K562 (cell line): ENCODE measurements around the gene TSSK1B. TPM values are rescaled to one million over a fixed set of nuclear protein-coding genes. Genes with fewer than 3 reads are reported as not detected.

Experiments
- ATAC-seq: fragments of 200-7000 bp; cut with Tn5 transposase; 3 replicates; pipeline ENCODE4 v1.9.1; 2020; ENCODE audit warnings: moderate library complexity
- BruUV-seq: library from RNA; stranded (reverse); fragments of 400-500 nt; replicated peaks from 2 replicates; lab custom pipeline; 2021; lab: Mats Ljungman, UMichigan
- CTCF ChIA-PET: fragments of 300-600 bp; formaldehyde crosslinking; extraction: SDS; loops from one replicate; lab custom pipeline; 2021; ENCODE audit warnings: low intra/inter-chr PET ratio; lab: Yijun Ruan, JAX
- POLR2A ChIA-PET: fragments of 300-600, 350-650 bp; sonication (Branson Sonifier 250); formaldehyde crosslinking; extraction: SDS; loops from one replicate; lab custom pipeline; 2021; ENCODE audit warnings: antibody characterized with exemption, inconsistent platforms; lab: Yijun Ruan, JAX
- DNase-seq, 4 experiments: peaks; one replicate each; pipeline versions ENCODE4 v3.0.0 to v3.0.0-alpha.2; 2011 to 2018; ENCODE audit warnings: low spot score in 3 of 4, mixed read lengths in 3 of 4; ENCODE audit errors: extremely low read depth in 1 of 4
- FAIRE-seq: peaks from 2 replicates; lab custom pipeline; 2011; peaks lifted over from hg19 to GRCh38; lab: Jason Lieb, UNC
- H2AFZ ChIP-seq: 2 replicates; pipeline ENCODE4 v1.6.0; 2011; ENCODE audit warnings: low read depth, low read length, control low read depth, inconsistent platforms
- H3K27ac ChIP-seq: fragments of 200-600 bp; 3 replicates; pipeline ENCODE4 v1.8.0; 2011; ENCODE audit warnings: low read depth, mild to moderate bottlenecking, control low read depth, inconsistent platforms, low read length, moderate library complexity, mixed read lengths; ENCODE audit errors: extremely low read depth
- H3K27me3 ChIP-seq, 2 experiments: fragments of 300-600 bp in 1 of 2; 2 replicates in 1 of 2; 3 replicates in 1 of 2; pipeline versions ENCODE4 v1.6.0 to v1.8.0; 2011; ENCODE audit warnings: inconsistent platforms in 2 of 2, low read length in 2 of 2, mild to moderate bottlenecking in 1 of 2, mixed read lengths in 1 of 2, moderate library complexity in 1 of 2; ENCODE audit not compliant: control insufficient read depth in 2 of 2, insufficient read depth in 2 of 2
- H3K36me3 ChIP-seq: fragments of 300-600 bp; 3 replicates; pipeline ENCODE4 v1.8.0; 2011; ENCODE audit warnings: mild to moderate bottlenecking, low read length, inconsistent platforms; ENCODE audit not compliant: control insufficient read depth, insufficient read depth
- H3K4me1 ChIP-seq, 2 experiments: fragments of 200-600 bp in 1 of 2; replicated peaks in 1 of 2; 2 replicates in 1 of 2; 3 replicates in 1 of 2; pipeline versions ENCODE4 v1.5.1 to v1.8.0; 2011; ENCODE audit warnings: inconsistent platforms in 2 of 2, low read length in 2 of 2, mild to moderate bottlenecking in 1 of 2, mixed read lengths in 1 of 2, moderate library complexity in 1 of 2; ENCODE audit not compliant: control insufficient read depth in 2 of 2, insufficient read depth in 2 of 2
- H3K4me2 ChIP-seq: 2 replicates; pipeline ENCODE4 v1.6.1; 2011; ENCODE audit warnings: low read length, control low read depth, inconsistent platforms, mixed read lengths; ENCODE audit not compliant: insufficient read depth
- H3K4me3 ChIP-seq: fragments of 200-600 bp; sonication (generic), shearing (Covaris generic); 2 replicates; pipeline ENCODE4 v1.5.1; 2016; ENCODE audit warnings: control low read depth, inconsistent platforms
- H3K79me2 ChIP-seq: fragments of 200-600 bp; 3 replicates; pipeline ENCODE4 v1.8.0; 2011; ENCODE audit warnings: low read length, inconsistent platforms; ENCODE audit not compliant: control insufficient read depth, insufficient read depth
- H3K9ac ChIP-seq, 2 experiments: 2 replicates each; pipeline versions ENCODE4 v1.6.0 to v1.6.1; 2011; ENCODE audit warnings: low read depth in 2 of 2, low read length in 2 of 2, control low read depth in 1 of 2, inconsistent platforms in 1 of 2, mild to moderate bottlenecking in 1 of 2, mixed read lengths in 1 of 2; ENCODE audit not compliant: insufficient read depth in 1 of 2
- H3K9me1 ChIP-seq: one replicate; pipeline ENCODE4 v1.6.0; 2011; ENCODE audit warnings: inconsistent platforms, mild to moderate bottlenecking, low read length, moderate library complexity; ENCODE audit not compliant: control insufficient read depth, insufficient read depth
- H3K9me3 ChIP-seq: replicated peaks from 2 replicates; pipeline ENCODE4 v1.5.1; 2011; ENCODE audit warnings: low read depth, low read length, inconsistent platforms; ENCODE audit not compliant: control insufficient read depth, insufficient read depth
- H4K20me1 ChIP-seq: replicated peaks from 2 replicates; pipeline ENCODE4 v1.6.1; 2011; ENCODE audit warnings: low read length, inconsistent platforms, mixed read lengths; ENCODE audit not compliant: control insufficient read depth, insufficient read depth
- NR2C1 ChIP-seq, 2 experiments: fragments of 450-650 bp; IDR thresholded peaks; 2 replicates each; pipeline ENCODE4 v1.6.1; 2017; ENCODE audit warnings: mild to moderate bottlenecking in 2 of 2, antibody characterized with exemption in 1 of 2, inconsistent platforms in 1 of 2, missing compliant biosample characterization in 1 of 2, missing genetic modification characterization in 1 of 2
- NR2F6 ChIP-seq: fragments of 450-650 bp; formaldehyde crosslinking; IDR thresholded peaks from 2 replicates; pipeline ENCODE4 v1.4.0; 2020; ENCODE audit warnings: mild to moderate bottlenecking
- SIX5 ChIP-seq, 2 experiments: IDR thresholded peaks; 2 replicates each; pipeline ENCODE4 v1.6.1; 2011; ENCODE audit warnings: low read length in 2 of 2, borderline replicate concordance in 1 of 2, low read depth in 1 of 2, mild to moderate bottlenecking in 1 of 2, moderate library complexity in 1 of 2; ENCODE audit not compliant: insufficient read depth in 1 of 2
- ZBTB8A ChIP-seq: fragments of 450-650 bp; IDR thresholded peaks from 2 replicates; pipeline ENCODE4 v1.6.1; 2018; ENCODE audit warnings: mild to moderate bottlenecking, moderate library complexity; ENCODE audit not compliant: partially characterized antibody
- ZNF395 ChIP-seq: fragments of 200-800 bp; sonication (Bioruptor generic); IDR thresholded peaks from 2 replicates; pipeline ENCODE4 v1.6.1; 2017; ENCODE audit warnings: missing genetic modification characterization, missing compliant biosample characterization
- ZNF740 ChIP-seq, 3 experiments: fragments of 200-800 bp in 1 of 3; sonication (Bioruptor generic) in 1 of 3; sonication (generic) in 1 of 3; formaldehyde crosslinking in 1 of 3; IDR thresholded peaks; 2 replicates each; pipeline versions ENCODE4 v1.6.1 to v1.8.0; 2016 to 2022; ENCODE audit warnings: mild to moderate bottlenecking in 2 of 3, missing compliant biosample characterization in 2 of 3, missing genetic modification characterization in 2 of 3, missing genetic modification reagents in 1 of 3
- ZNF785 ChIP-seq: fragments of 250-450 bp; sonication (Bioruptor Pico); IDR thresholded peaks from 2 replicates; pipeline ENCODE4 v1.4.0; 2020; ENCODE audit warnings: mild to moderate bottlenecking
- WGBS: fragments of 100-300 bp; shearing (Covaris generic); methylation state at CpG from one replicate; pipeline ENCODE4 v1.1.6; 2016; ENCODE audit warnings: low coverage, mixed read lengths; ENCODE audit not compliant: insufficient coverage; ENCODE audit errors: missing lambda C conversion rate; 5-methylcytosine and 5-hydroxymethylcytosine counted together
- in situ Hi-C: fragments of 300-500 bp; cut with MboI; formaldehyde crosslinking; loops from 4 replicates; pipeline ENCODE4 v1.15.0; 2018; ENCODE audit warnings: inconsistent platforms, mixed read lengths
- intact Hi-C: fragments of 100-400 bp; cut with micrococcal nuclease; formaldehyde crosslinking; loops from 2 replicates; pipeline ENCODE4 v1.14.2; 2022
- polyA plus RNA-seq, 8 experiments: library from polyadenylated mRNA; depleted of rRNA in 4 of 8; stranded (reverse) in 5 of 8; unstranded in 3 of 8; fragments of >200 nt; fragmentation: Nextera tagmentation in 2 of 8; fragmentation: Illumina TruSeq in 1 of 8; extraction: Ambion mirVana in 2 of 8; extraction: Trizol in 1 of 8; gene quantifications; 2 replicates each; pipeline versions ENCODE4 v1.2.1 to v1.2.3, GENCODE V29; 2011 to 2014; ENCODE audit warnings: inconsistent platforms in 1 of 8, missing spikeins in 1 of 8
- total RNA-seq, 7 experiments: library from RNA; depleted of rRNA in 6 of 7; stranded (reverse); fragments of >200 nt in 6 of 7; fragmentation: Illumina TruSeq in 2 of 7; extraction: Trizol in 2 of 7; gene quantifications; 2 replicates each; pipeline versions ENCODE4 v1.2.1 to v1.2.3, GENCODE V29; 2011 to 2021; ENCODE audit warnings: low replicate concordance in 1 of 7
- TF ChIP-seq, protein P1 (sequence below): fragments of 250-450 bp; sonication (Bioruptor Pico); IDR thresholded peaks from 2 replicates; pipeline ENCODE4 v1.5.0; 2021; ENCODE audit warnings: mild to moderate bottlenecking, moderate library complexity

TSSK1B gene
- total and polyA plus RNA-seq, 9 of the 15 experiments (the other 6 are each of a cell fraction or from before 2014, with no cell fraction given) = not detected

DNA sequence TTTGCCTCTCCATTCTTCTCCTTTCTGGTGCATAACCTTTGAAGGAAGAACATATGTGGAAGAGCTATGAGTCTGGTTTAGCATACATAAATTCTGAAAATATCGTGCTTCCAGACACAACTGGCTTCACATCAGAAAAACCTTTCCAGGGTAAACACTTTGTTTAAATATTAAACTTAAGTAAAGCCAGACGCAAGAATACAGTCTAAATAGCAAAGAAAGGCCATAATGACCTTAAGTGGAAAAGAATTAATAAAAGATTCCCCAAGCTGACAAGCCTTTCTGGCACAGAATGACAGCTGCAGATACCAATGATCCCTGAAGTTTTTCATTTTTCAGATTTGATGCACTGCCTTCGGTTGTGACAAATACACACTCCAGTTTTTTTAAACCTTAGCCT lies 13.5 kb upstream of the TSSK1B start:
- DNase-seq (no peak), ATAC-seq (no peak), FAIRE-seq (no peak)
- no peak overlapping the region for H3K4me2 ChIP-seq
- H3K36me3 ChIP-seq = no peaks in the 10 kb centered on the region
- no peak overlapping the region for H3K9ac ChIP-seq
- H3K27ac ChIP-seq = no peak overlapping the region
- H3K9me3 ChIP-seq = no peaks in the 10 kb centered on the region
- H3K79me2 ChIP-seq = no peaks in the 10 kb centered on the region
- TF ChIP-seq NR2C1 (IDR thresholded peaks at IDR 0.05) (no peak), NR2C1 (tag; IDR thresholded peaks at IDR 0.05) (no peak), ZNF785 (CRISPR knock-in tag) (no peak), ZNF740 (CRISPR knock-in tag; IDR thresholded peaks at IDR 0.05) (no peak), ZNF740 (tag; IDR thresholded peaks at IDR 0.05) (no peak), ZNF395 (CRISPR knock-in tag) (no peak), ZBTB8A (no peak), SIX5 (IDR thresholded peaks at IDR 0.05; ENCODE audit: borderline replicate concordance in 1 of 2, insufficient read depth in 1 of 2, low read depth in 1 of 2, low read length in 2 of 2) (no peak), NR2F6 (no peak)
- TF ChIP-seq, protein P1, sequence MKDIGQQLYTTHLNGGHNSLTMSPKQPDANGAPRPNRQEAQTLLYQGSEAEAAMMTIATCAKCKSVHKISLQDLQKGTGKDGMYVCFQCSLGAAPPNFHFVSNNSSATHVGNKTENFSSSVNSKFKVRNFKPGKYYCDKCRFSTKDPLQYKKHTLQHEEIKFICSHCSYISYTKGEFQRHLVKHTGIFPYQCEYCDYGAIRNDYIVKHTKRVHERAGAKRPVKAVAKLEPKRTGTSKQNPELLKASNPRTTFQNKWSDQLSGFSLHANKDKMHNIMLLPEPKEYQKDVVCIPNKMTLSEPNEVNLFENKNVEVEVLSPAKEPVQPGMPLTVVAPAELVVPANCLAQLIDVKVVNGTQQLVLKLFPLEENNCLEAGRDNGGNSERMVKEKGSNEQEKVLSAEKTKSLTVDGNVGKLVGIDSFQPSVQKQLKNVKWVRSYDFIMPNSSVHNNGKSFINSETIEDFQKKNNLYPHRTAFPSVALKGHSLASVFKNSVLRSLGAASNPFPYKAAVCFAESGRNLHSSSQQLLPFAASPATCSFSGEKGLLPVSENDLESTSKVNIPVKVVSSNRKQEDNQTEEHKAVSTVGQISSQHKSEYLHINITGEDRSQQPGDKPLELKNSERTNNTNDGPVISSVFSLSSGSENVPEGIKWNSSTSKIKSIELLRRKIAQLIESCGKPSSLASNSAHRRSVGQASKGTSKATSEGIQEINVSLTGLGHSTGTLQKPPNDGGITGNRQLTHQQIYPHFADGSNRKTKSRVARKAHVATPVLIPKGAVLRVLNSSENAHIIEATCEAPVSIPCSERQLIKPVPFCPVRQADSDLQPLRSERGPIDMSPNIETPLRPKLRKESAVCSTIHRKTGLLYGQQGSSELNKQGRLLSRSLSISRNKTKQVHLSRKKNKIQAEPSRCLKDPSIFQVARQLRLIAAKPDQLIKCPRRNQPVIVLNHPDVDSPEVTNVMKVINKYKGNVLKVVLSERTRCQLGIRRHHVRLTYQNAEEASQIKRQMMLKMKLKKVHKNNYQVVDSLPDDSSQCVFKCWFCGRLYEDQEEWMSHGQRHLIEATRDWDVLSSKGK (CRISPR knock-in tag) = no peak
- in situ Hi-C loops = loop anchor here (5.0 kb wide), 1 partner anchor 49 kb away; no protein-coding TSS in a partner anchor
- no peaks in the 10 kb centered on the region for H3K4me1 ChIP-seq
- no peak overlapping the region for H2AFZ ChIP-seq
- ChIA-PET POLR2A (no interaction called here), CTCF (no interaction called here)
- intact Hi-C loops = loop anchor here (5.0 to 10.0 kb wide), 2 partner anchors 59 to 157 kb away; no protein-coding TSS in a partner anchor
- peaks cover 0 to 4% of the 10 kb centered on the region in 2 experiments; a peak in 2 of 5 replicates for H3K27me3 ChIP-seq
- WGBS = 0% methylated on average over 3 of the region's 3 CpGs
- BruUV-seq = no TSS peak
- H4K20me1 ChIP-seq = no peaks in the 10 kb centered on the region
- no peak overlapping the region for H3K4me3 ChIP-seq
- no peaks in the 10 kb centered on the region for H3K9me1 ChIP-seq
